Measurements from ENCODE around the gene STK11.

STK11 gene

DNA sequence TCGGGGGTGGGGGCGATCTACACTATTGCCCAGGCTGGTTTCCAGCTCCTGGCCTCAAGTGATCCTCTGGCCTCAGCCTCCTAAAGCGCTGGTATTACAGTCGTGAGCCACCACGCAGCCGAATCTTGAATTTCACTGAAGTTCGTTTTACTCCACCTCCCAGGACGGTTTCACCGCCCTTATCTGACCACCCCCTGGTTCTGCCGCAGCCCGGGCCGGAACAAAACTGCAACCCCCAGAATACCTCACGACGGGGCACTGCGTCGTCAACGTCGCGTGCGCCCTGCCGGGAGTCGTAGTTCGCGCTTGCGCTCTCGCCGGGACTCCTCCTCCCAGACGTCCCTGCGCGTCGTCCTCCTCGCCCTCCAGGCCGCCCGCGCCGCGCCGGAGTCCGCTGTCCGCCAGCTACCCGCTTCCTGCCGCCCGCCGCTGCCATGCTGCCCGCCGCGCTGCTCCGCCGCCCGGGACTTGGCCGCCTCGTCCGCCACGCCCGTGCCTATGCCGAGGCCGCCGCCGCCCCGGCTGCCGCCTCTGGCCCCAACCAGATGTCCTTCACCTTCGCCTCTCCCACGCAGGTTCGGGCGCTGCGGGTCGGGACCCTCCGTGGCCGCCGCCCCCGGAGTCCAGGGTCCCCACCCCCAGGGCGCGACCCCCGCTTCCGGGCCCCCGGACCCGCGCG, 36.0 kb downstream of the STK11 start, which contains the start of gene ATP5F1D:
TSS of gene ATP5F1D (plus strand) at position 335 of the 679 bp plus-strand sequence. CDS start at position 435, 100 bp downstream.
- H3K4me1 ChIP-seq (ENCODE audit: insufficient read depth, low read length, poor library complexity, severe bottlenecking), result peaks cover 30% of the 10 kb centered on the region
- TF ChIP-seq EZH2phosphoT487 (IDR thresholded peaks at IDR 0.05; ENCODE audit: borderline replicate concordance), result no peak
- TF ChIP-seq, protein P1, sequence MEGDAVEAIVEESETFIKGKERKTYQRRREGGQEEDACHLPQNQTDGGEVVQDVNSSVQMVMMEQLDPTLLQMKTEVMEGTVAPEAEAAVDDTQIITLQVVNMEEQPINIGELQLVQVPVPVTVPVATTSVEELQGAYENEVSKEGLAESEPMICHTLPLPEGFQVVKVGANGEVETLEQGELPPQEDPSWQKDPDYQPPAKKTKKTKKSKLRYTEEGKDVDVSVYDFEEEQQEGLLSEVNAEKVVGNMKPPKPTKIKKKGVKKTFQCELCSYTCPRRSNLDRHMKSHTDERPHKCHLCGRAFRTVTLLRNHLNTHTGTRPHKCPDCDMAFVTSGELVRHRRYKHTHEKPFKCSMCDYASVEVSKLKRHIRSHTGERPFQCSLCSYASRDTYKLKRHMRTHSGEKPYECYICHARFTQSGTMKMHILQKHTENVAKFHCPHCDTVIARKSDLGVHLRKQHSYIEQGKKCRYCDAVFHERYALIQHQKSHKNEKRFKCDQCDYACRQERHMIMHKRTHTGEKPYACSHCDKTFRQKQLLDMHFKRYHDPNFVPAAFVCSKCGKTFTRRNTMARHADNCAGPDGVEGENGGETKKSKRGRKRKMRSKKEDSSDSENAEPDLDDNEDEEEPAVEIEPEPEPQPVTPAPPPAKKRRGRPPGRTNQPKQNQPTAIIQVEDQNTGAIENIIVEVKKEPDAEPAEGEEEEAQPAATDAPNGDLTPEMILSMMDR (conservative IDR thresholded peaks at IDR 0.05; ENCODE audit: low read length), result no peak
- peaks cover 27% of the 10 kb centered on the region for H3K79me2 ChIP-seq (ENCODE audit: insufficient read depth, low read length)
- H3K9me2 ChIP-seq (replicated peaks; ENCODE audit: low read depth, low read length), result no peaks in the 10 kb centered on the region
- peak within 1 kb of the TSS; percentile 91 for H3K4me3 ChIP-seq (ENCODE audit: low read length, poor library complexity, severe bottlenecking)
- peak within 1 kb of the TSS; percentile 80 for H3K4me2 ChIP-seq (ENCODE audit: low read depth, low read length, poor library complexity, severe bottlenecking)
- no peaks in the 10 kb centered on the region for H3K27me3 ChIP-seq (ENCODE audit: insufficient read depth, low read length, poor library complexity, severe bottlenecking)
- peaks cover 10% of the 10 kb centered on the region; the same call in 1 of the 2 replicates for H3F3A ChIP-seq (ENCODE audit: low read depth)
- H2AFZ ChIP-seq (ENCODE audit: low read length), result peak within 1 kb of the TSS; percentile 87
- peaks cover 8% of the 10 kb centered on the region for H4K20me1 ChIP-seq (ENCODE audit: insufficient read depth, low read length, poor library complexity, severe bottlenecking)
- peak within 1 kb of the TSS; percentile 92 for H3K9ac ChIP-seq (ENCODE audit: low read depth, low read length, poor library complexity, severe bottlenecking)
- H3K36me3 ChIP-seq (ENCODE audit: insufficient read depth, low read length), result no peaks in the 10 kb centered on the region
- no peaks in the 10 kb centered on the region for H3K9me3 ChIP-seq (ENCODE audit: insufficient read depth, low read depth, low read length)

DNA sequence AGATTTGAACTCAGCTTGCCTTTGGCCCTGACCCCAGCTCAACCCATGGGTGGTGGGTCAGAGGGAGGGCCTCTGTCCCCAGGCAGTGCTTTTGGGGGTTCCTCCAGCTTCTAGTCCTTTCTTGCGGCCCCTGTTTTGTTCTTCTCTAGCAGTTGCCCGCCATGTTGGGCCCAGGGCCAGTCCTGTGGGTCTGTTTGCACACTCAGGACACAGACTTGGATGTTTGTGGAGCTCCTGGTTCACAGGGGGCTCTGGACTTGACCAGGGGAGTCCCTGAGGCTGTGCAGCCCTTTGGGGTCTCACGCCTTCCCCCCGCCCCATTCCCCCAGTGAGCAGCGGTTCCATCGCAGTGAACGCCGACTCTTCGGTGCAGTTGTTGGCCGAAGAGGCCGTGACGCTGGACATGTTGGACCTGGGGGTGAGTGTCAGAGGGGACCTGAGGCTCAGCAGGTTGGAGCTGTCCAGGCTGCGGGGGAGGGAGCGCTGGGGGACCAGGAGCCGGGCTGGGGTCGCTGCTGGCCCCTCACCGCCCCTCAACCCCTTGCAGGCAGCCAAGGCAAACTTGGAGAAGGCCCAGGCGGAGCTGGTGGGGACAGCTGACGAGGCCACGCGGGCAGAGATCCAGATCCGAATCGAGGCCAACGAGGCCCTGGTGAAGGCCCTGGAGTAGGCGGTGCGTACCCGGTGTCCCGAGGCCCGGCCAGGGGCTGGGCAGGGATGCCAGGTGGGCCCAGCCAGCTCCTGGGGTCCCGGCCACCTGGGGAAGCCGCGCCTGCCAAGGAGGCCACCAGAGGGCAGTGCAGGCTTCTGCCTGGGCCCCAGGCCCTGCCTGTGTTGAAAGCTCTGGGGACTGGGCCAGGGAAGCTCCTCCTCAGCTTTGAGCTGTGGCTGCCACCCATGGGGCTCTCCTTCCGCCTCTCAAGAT, 38.5 kb downstream of the STK11 start:
- no peak overlapping the region for H2AFZ ChIP-seq (ENCODE audit: low read length)
- H3K27me3 ChIP-seq (ENCODE audit: insufficient read depth, low read length, poor library complexity, severe bottlenecking), result no peaks in the 10 kb centered on the region
- peaks cover 5% of the 10 kb centered on the region; the same call in 1 of the 2 replicates for H3F3A ChIP-seq (ENCODE audit: low read depth)
- peak overlapping the region; percentile 92 for H3K9ac ChIP-seq (ENCODE audit: low read depth, low read length, poor library complexity, severe bottlenecking)
- H3K4me2 ChIP-seq (ENCODE audit: low read depth, low read length, poor library complexity, severe bottlenecking), result peak overlapping the region; percentile 80
- no peaks in the 10 kb centered on the region for H3K9me3 ChIP-seq (ENCODE audit: insufficient read depth, low read depth, low read length)
- H3K36me3 ChIP-seq (ENCODE audit: insufficient read depth, low read length), result no peaks in the 10 kb centered on the region
- H3K4me3 ChIP-seq (ENCODE audit: low read length, poor library complexity, severe bottlenecking), result peak overlapping the region; percentile 91
- no peak for TF ChIP-seq EZH2phosphoT487 (IDR thresholded peaks at IDR 0.05; ENCODE audit: borderline replicate concordance)
- TF ChIP-seq, protein P1 (conservative IDR thresholded peaks at IDR 0.05; ENCODE audit: low read length), result peak; percentile 81
- peaks cover 27% of the 10 kb centered on the region for H3K79me2 ChIP-seq (ENCODE audit: insufficient read depth, low read length)
- H4K20me1 ChIP-seq (ENCODE audit: insufficient read depth, low read length, poor library complexity, severe bottlenecking), result peaks cover 8% of the 10 kb centered on the region
- peaks cover 30% of the 10 kb centered on the region for H3K4me1 ChIP-seq (ENCODE audit: insufficient read depth, low read length, poor library complexity, severe bottlenecking)
- no peaks in the 10 kb centered on the region for H3K9me2 ChIP-seq (replicated peaks; ENCODE audit: low read depth, low read length)

DNA sequence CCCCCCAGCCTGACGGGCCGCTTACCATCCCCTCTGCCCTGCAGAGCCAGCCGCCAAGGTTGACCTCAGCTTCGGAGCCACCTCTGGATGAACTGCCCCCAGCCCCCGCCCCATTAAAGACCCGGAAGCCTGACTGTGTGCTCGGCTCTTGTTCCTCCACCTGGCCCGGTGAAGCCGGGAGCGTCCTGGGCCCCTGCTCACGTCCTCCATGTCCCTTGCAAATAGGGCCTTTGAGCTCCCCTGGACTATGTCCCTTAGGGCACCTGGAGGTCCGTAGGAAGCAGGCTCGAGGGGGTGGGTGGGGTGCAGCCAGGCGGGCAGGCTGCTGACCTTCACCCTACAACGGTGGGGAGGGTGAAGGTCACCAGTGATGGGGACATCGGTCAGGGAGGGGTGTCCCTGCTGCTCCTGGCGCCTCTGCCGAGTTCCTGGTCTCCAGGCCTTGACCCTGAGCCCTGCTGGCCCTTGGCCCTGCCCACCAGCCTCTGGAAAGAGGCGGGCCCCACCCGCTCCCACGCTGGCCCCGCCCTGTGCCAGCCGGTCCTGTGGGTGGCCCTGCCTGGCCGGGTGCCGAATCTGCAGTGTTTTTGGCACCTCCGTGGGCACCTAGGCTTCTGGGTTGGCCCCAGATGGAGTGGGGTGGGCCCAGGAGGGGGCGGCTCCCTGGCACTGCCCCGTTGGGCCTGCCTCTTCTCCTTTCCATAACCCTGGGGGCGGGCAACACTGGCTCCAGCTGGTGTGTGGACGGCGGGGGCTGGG, 39.3 kb downstream of the STK11 start:
- H3K9me3 ChIP-seq (ENCODE audit: insufficient read depth, low read depth, low read length), result no peaks in the 10 kb centered on the region
- TF ChIP-seq, protein P1 (conservative IDR thresholded peaks at IDR 0.05; ENCODE audit: low read length), result no peak
- TF ChIP-seq EZH2phosphoT487 (IDR thresholded peaks at IDR 0.05; ENCODE audit: borderline replicate concordance), result no peak
- H3K9ac ChIP-seq (ENCODE audit: low read depth, low read length, poor library complexity, severe bottlenecking), result no peak overlapping the region
- H2AFZ ChIP-seq (ENCODE audit: low read length), result no peak overlapping the region
- H3K4me3 ChIP-seq (ENCODE audit: low read length, poor library complexity, severe bottlenecking), result peak overlapping the region; percentile 45
- H4K20me1 ChIP-seq (ENCODE audit: insufficient read depth, low read length, poor library complexity, severe bottlenecking), result peaks cover 8% of the 10 kb centered on the region
- H3K79me2 ChIP-seq (ENCODE audit: insufficient read depth, low read length), result peaks cover 29% of the 10 kb centered on the region
- H3K4me2 ChIP-seq (ENCODE audit: low read depth, low read length, poor library complexity, severe bottlenecking), result peak overlapping the region; percentile 55
- H3K27me3 ChIP-seq (ENCODE audit: insufficient read depth, low read length, poor library complexity, severe bottlenecking), result no peaks in the 10 kb centered on the region
- no peaks in the 10 kb centered on the region for H3K36me3 ChIP-seq (ENCODE audit: insufficient read depth, low read length)
- no peaks in the 10 kb centered on the region for H3F3A ChIP-seq (ENCODE audit: low read depth)
- H3K4me1 ChIP-seq (ENCODE audit: insufficient read depth, low read length, poor library complexity, severe bottlenecking), result peaks cover 30% of the 10 kb centered on the region
- H3K9me2 ChIP-seq (replicated peaks; ENCODE audit: low read depth, low read length), result no peaks in the 10 kb centered on the region

Data from Loucy (cell line).